Measurements from ENCODE around the gene SGTB.
"Not testable (repeated sequence)": the region's sequence is repeated elsewhere in the genome, so short reads cannot be mapped to it uniquely, and the experiment has no call there.

SGTB gene

GRCh38 chr5:65734196-65734775, 12.4 kb upstream of the SGTB start:
- DNase-seq = not testable (repeated sequence)

GRCh38 chr5:65732046-65732445, 10.1 kb upstream of the SGTB start:
- not testable (repeated sequence) for DNase-seq

- DNase-seq = no peak
Observed at GRCh38 chr5:65730910-65731309, 9.0 kb upstream of the SGTB start.

- no peak for DNase-seq
Observed at GRCh38 chr5:65728218-65728617, 6.3 kb upstream of the SGTB start.

GRCh38 chr5:65727491-65728156, 5.7 kb upstream of the SGTB start:
- DNase-seq = no peak

- peak; percentile 60 for DNase-seq
Observed at GRCh38 chr5:65722575-65723403, 880 bp upstream of the SGTB start.

- peak; percentile 70 for DNase-seq
Observed at GRCh38 chr5:65721050-65721719, 724 bp downstream of the SGTB start.

GRCh38 chr5:65718576-65719310, 3.2 kb downstream of the SGTB start:
- DNase-seq = no peak

GRCh38 chr5:65708145-65708544, 13.8 kb downstream of the SGTB start:
- DNase-seq = no peak

GRCh38 chr5:65707663-65708062, 14.2 kb downstream of the SGTB start:
- DNase-seq = no peak

GRCh38 chr5:65704621-65705239, 17.2 kb downstream of the SGTB start:
- DNase-seq = no peak

GRCh38 chr5:65702036-65702435, 19.9 kb downstream of the SGTB start:
- DNase-seq = no peak

GRCh38 chr5:65699338-65699737, 22.6 kb downstream of the SGTB start:
- DNase-seq = no peak

GRCh38 chr5:65696892-65697291, 25.0 kb downstream of the SGTB start:
- DNase-seq = peak; percentile 4

- DNase-seq = no peak
Observed at GRCh38 chr5:65695896-65696295, 26.0 kb downstream of the SGTB start.

GRCh38 chr5:65695162-65695755, 26.6 kb downstream of the SGTB start:
- no peak for DNase-seq

GRCh38 chr5:65693121-65693520, 28.8 kb downstream of the SGTB start:
- no peak for DNase-seq

- DNase-seq = no peak
Observed at GRCh38 chr5:65682148-65682547, 39.8 kb downstream of the SGTB start.

GRCh38 chr5:65676056-65676455, 45.9 kb downstream of the SGTB start:
- not testable (repeated sequence) for DNase-seq

- DNase-seq = peak; percentile 3
Observed at GRCh38 chr5:65674749-65675148, 47.2 kb downstream of the SGTB start.

GRCh38 chr5:65672796-65673195, 49.1 kb downstream of the SGTB start:
- peak; percentile 62 for DNase-seq

GRCh38 chr5:65668696-65669095, 53.2 kb downstream of the SGTB start:
- DNase-seq = no peak

Data from fibroblast of skin of right quadriceps (primary cell).